Astrocyte (in vitro differentiated cells and primary cell): ENCODE data around the gene SUMF1. TPM values are rescaled to one million over a fixed set of nuclear protein-coding genes. Genes with fewer than 3 reads are reported as not detected.

ENCODE experiments used
- DNase-seq: peaks from one replicate; pipeline ENCODE4 v3.0.0-alpha.2; 2010; ENCODE audit warnings: low read depth
- FAIRE-seq: peaks from 2 replicates; lab custom pipeline; 2011; peaks lifted over from hg19 to GRCh38; lab: Jason Lieb, UNC
- H2AFZ ChIP-seq: 2 replicates; pipeline ENCODE4 v1.6.0; 2012; ENCODE audit warnings: low read depth, low read length, inconsistent platforms
- H3K27ac ChIP-seq: 2 replicates; pipeline ENCODE4 v1.5.1; 2011; ENCODE audit warnings: low read depth, low read length, inconsistent platforms
- H3K27me3 ChIP-seq: 2 replicates; pipeline ENCODE4 v1.6.0; 2011; ENCODE audit warnings: low read length, inconsistent platforms; ENCODE audit not compliant: insufficient read depth
- H3K36me3 ChIP-seq: 2 replicates; pipeline ENCODE4 v1.5.1; 2011; ENCODE audit warnings: low read length, inconsistent platforms; ENCODE audit not compliant: insufficient read depth
- H3K4me1 ChIP-seq: 2 replicates; pipeline ENCODE4 v1.5.1; 2011; ENCODE audit warnings: low read length, inconsistent platforms; ENCODE audit not compliant: insufficient read depth
- H3K4me2 ChIP-seq: 2 replicates; pipeline ENCODE4 v1.6.0; 2012; ENCODE audit warnings: low read length, inconsistent platforms
- H3K4me3 ChIP-seq: 2 replicates; pipeline ENCODE4 v1.5.1; 2011; ENCODE audit warnings: low read depth, mild to moderate bottlenecking, low read length, inconsistent platforms; ENCODE audit not compliant: insufficient read depth
- H3K79me2 ChIP-seq: 2 replicates; pipeline ENCODE4 v1.6.0; 2012; ENCODE audit warnings: mild to moderate bottlenecking, low read length, inconsistent platforms; ENCODE audit not compliant: insufficient read depth
- H3K9ac ChIP-seq: 2 replicates; pipeline ENCODE4 v1.6.0; 2012; ENCODE audit warnings: mild to moderate bottlenecking, low read length, inconsistent platforms
- H3K9me3 ChIP-seq: 2 replicates; pipeline ENCODE4 v1.5.1; 2012; ENCODE audit warnings: low read depth, mild to moderate bottlenecking, low read length, inconsistent platforms; ENCODE audit not compliant: insufficient read depth
- H4K20me1 ChIP-seq: 2 replicates; pipeline ENCODE4 v1.6.0; 2012; ENCODE audit warnings: low read length, inconsistent platforms; ENCODE audit not compliant: insufficient read depth
- H3K27ac Mint-ChIP-seq: one replicate; pipeline ENCODE4 v1.8.0; 2021; ENCODE audit warnings: mild to moderate bottlenecking, mixed read lengths; ENCODE audit not compliant: unreplicated experiment
- H3K27me3 Mint-ChIP-seq: one replicate; pipeline ENCODE4 v1.8.0; 2021; ENCODE audit warnings: low read depth, mixed read lengths; ENCODE audit not compliant: unreplicated experiment
- H3K36me3 Mint-ChIP-seq: one replicate; pipeline ENCODE4 v1.8.0; 2021; ENCODE audit warnings: low read depth, mixed read lengths; ENCODE audit not compliant: unreplicated experiment
- H3K4me1 Mint-ChIP-seq: one replicate; pipeline ENCODE4 v1.8.0; 2021; ENCODE audit warnings: low read depth, mixed read lengths; ENCODE audit not compliant: unreplicated experiment
- H3K4me3 Mint-ChIP-seq: one replicate; pipeline ENCODE4 v1.8.0; 2021; ENCODE audit warnings: mild to moderate bottlenecking, moderate library complexity, mixed read lengths; ENCODE audit not compliant: unreplicated experiment
- H3K9me3 Mint-ChIP-seq: one replicate; pipeline ENCODE4 v1.8.0; 2021; ENCODE audit warnings: mild to moderate bottlenecking, mixed read lengths; ENCODE audit not compliant: unreplicated experiment
- EZH2 ChIP-seq: IDR thresholded peaks from 2 replicates; pipeline ENCODE4 v1.6.1; 2012; ENCODE audit warnings: mild to moderate bottlenecking, low read length, inconsistent platforms; ENCODE audit not compliant: insufficient read depth
- total RNA-seq: library from RNA; stranded (reverse); gene quantifications from 2 replicates; pipeline ENCODE4 v1.2.1, GENCODE V29; 2021
- TF ChIP-seq, protein P1 (sequence below): IDR thresholded peaks from 2 replicates; pipeline ENCODE4 v1.5.1; 2011; ENCODE audit warnings: low read depth, mild to moderate bottlenecking, inconsistent platforms, low read length, moderate library complexity; ENCODE audit not compliant: insufficient read depth

SUMF1 gene
- total RNA-seq, 1 donor from 2014 or later: 17.4 TPM

DNA sequence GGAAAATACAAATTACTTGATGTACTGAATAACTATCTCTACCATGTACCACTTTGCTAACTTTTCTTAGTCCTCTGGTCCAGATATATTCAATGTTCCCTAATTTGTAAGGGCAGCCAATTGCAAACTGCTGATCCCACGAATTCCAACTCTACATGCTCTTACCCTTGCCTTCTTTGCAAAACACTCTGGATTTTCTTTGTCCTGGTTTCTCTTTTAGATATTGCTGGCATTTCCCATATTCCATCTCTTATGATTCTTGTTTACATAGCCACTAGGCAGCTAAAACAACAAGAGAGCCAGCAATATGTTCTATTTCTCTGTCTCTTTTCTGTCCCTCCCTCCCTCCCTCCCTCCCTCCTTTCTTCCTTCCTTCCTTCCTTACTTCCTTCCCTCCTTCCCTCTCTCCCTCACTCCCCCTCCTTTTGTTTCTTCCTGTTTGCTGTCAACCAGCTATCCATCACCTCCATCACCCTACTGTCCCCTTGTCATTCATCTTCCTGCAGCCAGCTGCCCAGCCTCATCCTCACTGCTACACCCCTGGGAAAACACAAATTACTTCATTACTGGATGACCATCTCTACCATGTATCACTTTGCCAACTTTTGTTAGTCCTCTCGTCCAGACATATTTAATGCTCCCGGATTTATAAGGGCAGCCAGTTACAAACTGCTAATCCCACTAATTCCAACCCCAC lies 130.1 kb downstream of the SUMF1 start:
- H3K36me3 Mint-ChIP-seq: no peaks in the 10 kb centered on the region
- Histone ChIP-seq H3K4me3 (no peak overlapping the region), H3K9me3 (no peaks in the 10 kb centered on the region), H4K20me1 (no peaks in the 10 kb centered on the region), H3K36me3 (no peaks in the 10 kb centered on the region), H3K27me3 (no peaks in the 10 kb centered on the region), H3K79me2 (no peaks in the 10 kb centered on the region), H3K9ac (no peak overlapping the region), H3K4me1 (no peaks in the 10 kb centered on the region), H3K4me2 (no peak overlapping the region), H3K27ac (no peak overlapping the region), H2AFZ (no peak overlapping the region)
- TF ChIP-seq, protein P1, sequence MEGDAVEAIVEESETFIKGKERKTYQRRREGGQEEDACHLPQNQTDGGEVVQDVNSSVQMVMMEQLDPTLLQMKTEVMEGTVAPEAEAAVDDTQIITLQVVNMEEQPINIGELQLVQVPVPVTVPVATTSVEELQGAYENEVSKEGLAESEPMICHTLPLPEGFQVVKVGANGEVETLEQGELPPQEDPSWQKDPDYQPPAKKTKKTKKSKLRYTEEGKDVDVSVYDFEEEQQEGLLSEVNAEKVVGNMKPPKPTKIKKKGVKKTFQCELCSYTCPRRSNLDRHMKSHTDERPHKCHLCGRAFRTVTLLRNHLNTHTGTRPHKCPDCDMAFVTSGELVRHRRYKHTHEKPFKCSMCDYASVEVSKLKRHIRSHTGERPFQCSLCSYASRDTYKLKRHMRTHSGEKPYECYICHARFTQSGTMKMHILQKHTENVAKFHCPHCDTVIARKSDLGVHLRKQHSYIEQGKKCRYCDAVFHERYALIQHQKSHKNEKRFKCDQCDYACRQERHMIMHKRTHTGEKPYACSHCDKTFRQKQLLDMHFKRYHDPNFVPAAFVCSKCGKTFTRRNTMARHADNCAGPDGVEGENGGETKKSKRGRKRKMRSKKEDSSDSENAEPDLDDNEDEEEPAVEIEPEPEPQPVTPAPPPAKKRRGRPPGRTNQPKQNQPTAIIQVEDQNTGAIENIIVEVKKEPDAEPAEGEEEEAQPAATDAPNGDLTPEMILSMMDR: no peak
- no peak for TF ChIP-seq EZH2
- no peaks in the 10 kb centered on the region for H3K9me3 Mint-ChIP-seq
- H3K27ac Mint-ChIP-seq: no peak overlapping the region
- DNase-seq (no peak), FAIRE-seq (no peak)
- peaks cover 3% of the 10 kb centered on the region for H3K4me1 Mint-ChIP-seq
- no peak overlapping the region for H3K4me3 Mint-ChIP-seq
- no peaks in the 10 kb centered on the region for H3K27me3 Mint-ChIP-seq

DNA sequence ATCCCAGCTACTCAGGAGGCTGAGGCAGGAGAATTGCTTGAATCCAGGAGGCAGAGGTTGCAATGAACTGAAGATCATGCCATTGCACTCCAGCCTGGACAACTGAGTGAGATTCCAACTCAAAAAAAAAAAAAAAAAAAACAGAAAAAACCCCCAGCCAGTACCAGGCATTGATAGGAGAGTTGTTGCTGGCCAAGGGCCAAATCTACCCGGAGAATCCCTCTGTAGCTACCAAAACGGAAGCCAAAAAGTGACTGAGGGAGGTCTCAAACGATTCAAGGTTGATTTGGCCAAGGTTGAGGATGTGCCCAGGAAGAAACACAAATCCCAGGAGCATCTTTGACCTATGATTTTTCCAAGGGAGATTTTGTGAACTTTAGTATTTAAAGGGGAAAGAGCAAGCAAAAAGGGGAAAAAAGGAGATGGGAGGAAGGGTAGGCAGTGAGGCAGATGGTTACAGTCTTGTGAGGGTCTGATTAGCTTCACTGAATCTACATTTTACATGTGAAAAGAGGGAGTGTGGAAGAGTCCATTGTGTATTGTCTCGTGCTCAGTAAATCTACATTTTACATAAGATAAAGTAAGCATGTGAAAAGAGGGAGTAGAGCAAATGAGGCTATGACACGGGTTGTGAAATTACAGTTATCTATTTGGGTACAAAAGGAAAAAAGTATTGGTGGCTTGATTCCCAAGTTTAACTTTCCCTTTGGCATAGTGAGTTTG lies 131.1 kb downstream of the SUMF1 start:
- no peaks in the 10 kb centered on the region for H3K36me3 Mint-ChIP-seq
- H3K4me3 ChIP-seq: no peak overlapping the region
- no peaks in the 10 kb centered on the region for H4K20me1 ChIP-seq
- H3K9me3 Mint-ChIP-seq: no peaks in the 10 kb centered on the region
- no peak overlapping the region for H2AFZ ChIP-seq
- H3K4me1 Mint-ChIP-seq: peaks cover 3% of the 10 kb centered on the region
- H3K4me1 ChIP-seq: no peaks in the 10 kb centered on the region
- H3K4me3 Mint-ChIP-seq: no peak overlapping the region
- no peaks in the 10 kb centered on the region for H3K9me3 ChIP-seq
- no peaks in the 10 kb centered on the region for H3K27me3 ChIP-seq
- H3K27ac Mint-ChIP-seq: no peak overlapping the region
- no peak overlapping the region for H3K27ac ChIP-seq
- H3K27me3 Mint-ChIP-seq: no peaks in the 10 kb centered on the region
- H3K79me2 ChIP-seq: no peaks in the 10 kb centered on the region
- no peak for DNase-seq
- H3K36me3 ChIP-seq: no peaks in the 10 kb centered on the region
- FAIRE-seq: no peak
- H3K9ac ChIP-seq: no peak overlapping the region
- TF ChIP-seq, protein P1: no peak
- no peak for TF ChIP-seq EZH2
- H3K4me2 ChIP-seq: no peak overlapping the region

GRCh38 chr3:4334548-4334947 lies 132.5 kb downstream of the SUMF1 start:
- no peaks in the 10 kb centered on the region for H3K79me2 ChIP-seq
- Mint-ChIP-seq H3K4me3 (no peak overlapping the region), H3K9me3 (peaks cover 4% of the 10 kb centered on the region), H3K36me3 (no peaks in the 10 kb centered on the region), H3K27ac (no peak overlapping the region), H3K4me1 (no peaks in the 10 kb centered on the region), H3K27me3 (no peaks in the 10 kb centered on the region)
- FAIRE-seq (no peak), DNase-seq (no peak)
- no peak overlapping the region for H2AFZ ChIP-seq
- H3K4me3 ChIP-seq: no peak overlapping the region
- H3K9me3 ChIP-seq: no peaks in the 10 kb centered on the region
- H3K27me3 ChIP-seq: no peaks in the 10 kb centered on the region
- no peaks in the 10 kb centered on the region for H3K4me1 ChIP-seq
- TF ChIP-seq, protein P1: no peak
- TF ChIP-seq EZH2: no peak
- no peaks in the 10 kb centered on the region for H3K36me3 ChIP-seq
- no peak overlapping the region for H3K27ac ChIP-seq
- no peak overlapping the region for H3K9ac ChIP-seq
- no peak overlapping the region for H3K4me2 ChIP-seq
- H4K20me1 ChIP-seq: no peaks in the 10 kb centered on the region
